Upper lobe of left lung (tissue), 4 donors: ENCODE measurements around the gene EIF3B.

ENCODE experiments used
- CTCF ChIP-seq, 6 experiments: fragments of 450-650 bp in 4 of 6; fragments of 200-600 bp in 2 of 6; sonication (generic) in 2 of 6; IDR thresholded peaks; one replicate each; pipeline ENCODE4 v1.5.1; 2016 to 2019; ENCODE audit warnings: antibody characterized with exemption in 6 of 6
- EP300 ChIP-seq, 4 donors: sonication (generic); formaldehyde crosslinking; IDR thresholded peaks; one replicate each; pipeline ENCODE4 v1.5.1; 2017; ENCODE audit warnings: antibody characterized with exemption in 4 of 4, control low read depth in 2 of 4
- POLR2A ChIP-seq, 4 donors: fragments of 450-650 bp; IDR thresholded peaks; one replicate each; pipeline ENCODE4 v1.5.1; 2016 to 2017; ENCODE audit warnings: antibody characterized with exemption in 4 of 4, mild to moderate bottlenecking in 2 of 4
- POLR2AphosphoS5 ChIP-seq, 2 donors: sonication (generic); formaldehyde crosslinking; IDR thresholded peaks; one replicate each; pipeline ENCODE4 v1.5.1; 2017; ENCODE audit warnings: antibody characterized with exemption in 2 of 2

DNA sequence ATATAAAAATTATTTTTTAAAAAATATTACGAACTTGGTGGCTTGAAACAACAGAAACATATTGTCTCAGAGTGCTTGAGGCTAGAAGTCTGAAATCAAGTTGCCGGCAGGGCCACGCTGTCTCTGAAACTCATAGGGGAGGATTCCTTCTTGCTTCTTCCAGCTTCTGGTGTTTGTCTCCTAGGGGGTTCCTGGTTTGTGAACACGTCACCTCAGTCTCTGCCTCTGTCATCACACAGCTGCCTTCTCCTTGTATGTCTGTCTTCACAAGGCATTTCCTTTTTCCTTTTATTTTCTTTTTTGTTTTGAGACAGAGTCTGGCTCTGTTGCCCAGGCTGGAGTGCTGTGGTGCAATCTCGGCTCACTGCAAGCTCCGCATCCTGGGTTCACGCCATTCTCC is 27.7 kb upstream of the EIF3B start:
- TF ChIP-seq POLR2AphosphoS5 (IDR thresholded peaks at IDR 0.05), result no peak
- no peak for TF ChIP-seq CTCF (IDR thresholded peaks at IDR 0.05)
- peak in 1 of 4 donors; percentile 31 for TF ChIP-seq POLR2A (IDR thresholded peaks at IDR 0.05)
- TF ChIP-seq EP300 (IDR thresholded peaks at IDR 0.05), result no peak
